Measurements from ENCODE around the gene CRELD2.

CRELD2 gene

DNA sequence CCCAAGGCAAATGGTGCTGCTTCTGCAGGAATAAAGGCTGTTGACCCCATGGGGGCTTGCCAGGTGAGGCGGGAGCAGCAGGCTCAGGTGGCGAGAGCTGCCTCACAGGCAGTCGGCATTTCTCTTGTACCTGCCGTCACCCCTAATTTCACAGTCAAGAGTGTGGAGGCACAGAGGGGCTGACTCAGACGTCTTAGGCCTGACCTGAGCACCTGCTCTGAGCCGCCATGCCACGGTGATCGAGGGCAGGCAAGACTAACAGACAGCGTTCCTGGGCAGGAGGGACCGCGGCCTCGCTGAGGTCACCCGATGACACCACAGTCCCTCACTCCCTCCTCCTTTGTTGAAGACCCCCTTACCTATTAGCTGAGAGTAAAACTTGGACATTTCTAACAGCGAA, 5.4 kb upstream of the CRELD2 start:
- DNase-seq: no peak

DNA sequence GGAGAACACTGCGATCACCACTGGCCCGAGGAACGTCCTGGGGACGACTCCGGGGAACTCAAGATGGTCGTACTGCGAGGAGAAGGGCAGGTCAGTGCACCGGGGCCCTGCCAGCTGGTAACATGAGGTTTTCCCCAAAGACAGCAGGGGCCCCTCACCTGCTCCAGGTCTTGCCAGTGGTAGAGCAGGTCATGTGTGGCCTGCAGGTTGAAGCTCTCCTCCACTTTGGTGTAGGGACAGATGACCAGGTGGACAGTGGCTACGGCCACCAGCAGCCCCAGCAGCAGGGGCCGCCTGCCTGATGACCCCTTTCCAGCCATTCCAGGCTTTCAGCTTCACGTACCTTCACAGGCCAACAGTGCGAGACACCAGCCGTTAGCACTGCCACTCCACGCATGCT, 5.0 kb upstream of the CRELD2 start:
- DNase-seq: no peak

DNA sequence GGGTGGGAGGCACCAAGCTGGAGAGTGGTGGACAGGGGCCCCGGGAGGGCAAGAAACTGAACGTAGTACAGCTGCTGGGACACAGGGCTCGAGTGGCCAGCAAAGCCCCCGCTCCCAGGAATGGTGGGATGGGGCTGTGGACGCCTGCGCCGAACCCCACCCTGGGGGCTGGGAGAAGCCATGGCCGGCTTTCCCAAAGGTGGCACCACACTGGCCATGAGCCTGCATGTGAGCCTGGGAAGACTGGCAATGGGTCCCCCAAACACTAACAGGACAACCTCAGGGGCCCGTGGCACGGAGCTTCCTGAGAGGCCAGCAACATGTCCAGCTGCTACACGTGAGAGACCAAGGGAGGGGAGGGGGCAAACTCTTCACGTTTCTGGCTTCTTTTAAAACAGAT, 4.2 kb upstream of the CRELD2 start:
- no peak for DNase-seq

- no peak for DNase-seq
Observed at GRCh38 chr22:49915610-49916009, 2.8 kb upstream of the CRELD2 start.

DNA sequence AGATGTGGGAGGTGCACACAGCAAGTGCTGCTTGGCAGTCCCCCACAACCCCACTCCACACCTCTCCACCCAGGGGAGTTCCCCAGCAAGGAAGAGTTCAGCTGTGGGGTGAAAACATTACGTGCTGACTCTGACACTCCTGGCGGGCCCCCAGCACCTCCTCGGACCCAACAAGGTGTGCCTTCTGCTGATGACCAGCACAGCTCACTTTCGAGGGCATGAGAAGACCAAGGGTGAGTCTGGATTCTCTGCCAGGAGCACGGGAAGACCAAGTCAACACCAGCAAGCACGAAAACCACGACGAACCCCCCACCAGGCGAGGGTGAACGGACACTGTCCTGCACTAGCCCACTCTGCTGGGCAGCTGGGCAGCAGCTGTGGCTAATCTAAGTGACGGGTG, 1.6 kb upstream of the CRELD2 start:
- no peak for DNase-seq

DNA sequence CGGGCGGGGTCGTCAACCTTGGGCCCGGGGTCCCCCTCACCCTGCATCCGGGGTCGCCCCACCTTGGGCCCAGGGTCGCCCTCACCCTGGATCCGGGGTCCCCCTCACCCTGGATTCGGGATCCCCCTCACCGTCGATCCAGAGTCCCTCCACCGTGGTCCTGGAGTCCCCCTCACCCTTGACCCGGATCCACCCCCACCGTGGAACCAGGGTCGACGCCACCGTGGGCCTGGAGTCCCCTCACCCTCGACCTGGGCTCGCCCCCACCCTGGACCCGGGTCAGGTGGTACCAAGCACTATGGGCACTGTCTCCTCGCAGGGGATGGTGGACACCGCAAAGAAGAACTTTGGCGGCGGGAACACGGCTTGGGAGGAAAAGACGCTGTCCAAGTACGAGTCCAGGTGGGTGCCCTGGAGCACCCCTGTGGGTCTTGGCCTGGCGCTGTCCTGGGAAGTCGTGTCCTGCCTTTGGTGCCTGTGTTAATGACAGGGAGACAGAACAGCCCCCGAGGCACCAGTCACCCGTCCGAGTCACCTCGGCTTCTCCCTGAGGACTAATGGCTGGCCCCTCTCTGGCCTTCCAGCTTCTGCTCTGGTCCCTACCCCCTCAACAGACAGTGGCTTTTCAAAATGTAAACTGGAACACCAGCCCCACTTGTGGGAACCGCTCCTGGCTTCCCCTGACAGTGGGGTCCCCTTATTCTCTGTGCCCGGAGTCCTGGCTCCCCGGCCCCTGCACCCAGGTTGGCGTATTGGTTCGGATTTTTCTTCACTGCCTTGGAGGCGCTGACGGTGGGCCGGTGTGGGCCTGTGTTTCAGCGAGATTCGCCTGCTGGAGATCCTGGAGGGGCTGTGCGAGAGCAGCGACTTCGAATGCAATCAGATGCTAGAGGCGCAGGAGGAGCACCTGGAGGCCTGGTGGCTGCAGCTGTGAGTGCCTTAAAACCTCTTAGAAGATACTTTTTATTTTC, 762 bp downstream of the CRELD2 start:
- no peak for DNase-seq

GRCh38 chr22:49920859-49921258, 2.4 kb downstream of the CRELD2 start:
- DNase-seq: no peak

- no peak for DNase-seq
Observed at GRCh38 chr22:49921508-49922278, 3.3 kb downstream of the CRELD2 start.

DNA sequence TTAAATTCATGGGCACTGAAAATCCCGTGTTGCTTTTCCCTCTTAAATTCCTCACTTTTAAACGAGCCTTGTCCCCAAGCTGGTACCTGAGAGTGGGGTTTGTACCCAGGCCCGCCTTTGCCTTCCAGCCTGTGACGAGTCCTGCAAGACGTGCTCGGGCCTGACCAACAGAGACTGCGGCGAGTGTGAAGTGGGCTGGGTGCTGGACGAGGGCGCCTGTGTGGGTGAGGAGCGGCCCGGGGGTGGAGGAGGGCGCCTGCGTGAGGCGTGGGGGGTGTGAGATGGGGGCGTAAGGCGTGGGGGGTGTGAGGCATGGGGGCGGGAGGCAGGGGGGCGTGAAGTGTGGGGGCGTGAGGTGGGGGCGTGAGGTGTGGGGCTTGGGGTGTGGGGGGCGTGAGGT, 4.0 kb downstream of the CRELD2 start:
- DNase-seq: no peak

- DNase-seq: no peak
Observed at GRCh38 chr22:49922926-49923325, 4.5 kb downstream of the CRELD2 start.

DNA sequence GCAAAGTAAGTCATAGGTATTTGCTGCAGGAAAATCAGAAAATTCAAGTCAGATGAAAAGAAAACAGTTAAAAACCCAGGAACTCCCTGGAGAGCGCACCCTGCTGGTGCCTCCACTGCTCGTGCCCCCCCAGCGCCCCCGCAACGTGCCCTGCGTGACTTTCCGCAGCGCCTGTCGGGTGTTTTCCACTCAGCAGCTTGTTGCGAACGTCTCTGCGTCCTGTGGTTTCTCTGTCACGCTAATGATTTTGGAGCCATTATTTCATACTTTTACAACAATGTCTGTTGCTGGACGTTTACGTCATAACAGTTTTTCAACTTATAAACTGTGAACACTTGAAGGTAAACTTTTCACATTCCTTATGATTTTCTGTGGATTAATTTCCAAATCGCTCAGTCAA, 5.0 kb downstream of the CRELD2 start:
- DNase-seq: no peak

DNA sequence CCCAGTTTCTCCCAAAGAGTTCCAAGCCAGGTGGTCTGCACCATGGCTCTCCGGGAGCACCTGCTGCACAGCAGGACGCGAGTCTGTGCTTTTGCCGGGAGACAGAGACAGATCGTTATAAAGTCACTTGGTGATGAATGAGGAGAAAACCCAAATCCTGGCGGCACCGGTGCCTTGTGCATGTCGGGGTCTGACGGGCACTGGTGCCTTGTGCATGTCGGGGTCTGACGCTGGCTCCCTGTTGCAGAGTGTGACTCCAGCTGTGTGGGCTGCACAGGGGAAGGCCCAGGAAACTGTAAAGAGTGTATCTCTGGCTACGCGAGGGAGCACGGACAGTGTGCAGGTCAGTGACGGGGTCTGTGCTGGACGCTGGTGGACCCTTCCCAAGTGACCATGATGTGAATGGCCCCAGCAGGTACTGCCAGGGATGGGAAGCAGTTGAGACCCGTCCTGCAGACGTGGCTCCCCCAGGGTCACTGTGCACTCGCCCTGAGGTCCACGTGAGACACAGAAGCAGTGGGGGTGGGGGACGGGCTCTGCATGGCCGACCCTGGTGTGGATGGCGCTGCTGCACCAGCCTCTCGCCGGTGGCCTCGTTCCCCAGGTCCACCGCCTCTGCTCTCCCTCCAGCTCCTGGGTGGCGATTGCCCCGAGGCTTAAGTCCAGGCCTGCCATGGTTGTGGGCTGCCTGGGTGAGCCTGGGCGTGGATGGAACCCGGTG, 5.8 kb downstream of the CRELD2 start:
- DNase-seq: no peak

- peak; percentile 72 for DNase-seq
Observed at GRCh38 chr22:49925525-49926128, 7.2 kb downstream of the CRELD2 start.

DNA sequence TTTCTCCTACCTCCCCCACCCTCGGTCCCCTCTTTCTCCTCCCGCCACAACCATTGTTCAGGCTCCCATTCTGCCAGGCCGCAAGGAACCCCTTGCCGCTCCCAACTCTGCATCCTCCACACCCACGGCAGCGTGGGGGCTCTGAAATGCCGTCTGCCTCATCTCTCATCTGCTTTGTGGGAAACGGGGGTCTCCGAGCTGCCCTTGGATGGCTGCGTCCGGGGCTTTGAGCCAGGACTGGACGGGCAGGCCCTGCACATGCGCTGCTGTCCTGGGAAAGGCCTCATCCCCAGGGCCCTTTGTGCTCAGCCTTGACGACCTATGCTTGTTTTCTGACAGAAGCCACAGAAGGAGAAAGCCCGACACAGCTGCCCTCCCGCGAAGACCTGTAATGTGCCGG, 8.5 kb downstream of the CRELD2 start:
- DNase-seq: no peak

DNA sequence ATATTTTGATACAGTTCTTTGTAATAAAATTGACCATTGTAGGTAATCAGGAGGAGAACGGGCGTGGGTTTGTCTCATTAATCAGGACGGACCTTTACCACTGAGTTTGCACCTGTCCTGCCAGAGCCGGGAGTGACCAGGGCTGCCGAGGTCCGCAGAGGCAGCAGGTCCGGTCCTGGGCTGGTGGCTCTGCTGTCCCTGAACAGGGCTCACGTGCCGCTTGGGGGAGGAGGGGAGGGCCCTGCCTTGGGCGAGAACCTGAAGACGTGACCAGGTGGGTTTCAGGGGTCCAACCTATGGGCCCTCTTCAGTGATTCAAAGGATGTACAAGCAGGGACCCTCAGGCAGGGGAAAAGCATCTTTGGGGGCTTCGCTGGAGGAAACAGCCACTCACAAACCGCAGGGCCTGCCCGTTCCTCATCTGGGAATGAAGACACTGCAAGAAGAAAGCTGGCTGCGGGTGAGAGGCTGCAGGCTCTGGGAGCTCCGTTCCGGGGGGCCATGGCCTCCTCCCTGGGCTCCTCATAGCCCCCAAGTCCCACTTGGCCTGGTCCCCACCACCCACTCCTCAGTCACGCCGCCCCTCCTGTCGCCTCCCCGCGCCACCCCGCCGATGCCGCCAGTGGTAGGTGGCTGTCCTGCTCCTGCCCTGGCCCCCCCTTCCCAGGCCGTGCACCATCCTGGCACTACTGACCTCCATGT, 9.2 kb downstream of the CRELD2 start:
- no peak for DNase-seq

GRCh38 chr22:49928185-49928495, 9.7 kb downstream of the CRELD2 start:
- no peak for DNase-seq

DNA sequence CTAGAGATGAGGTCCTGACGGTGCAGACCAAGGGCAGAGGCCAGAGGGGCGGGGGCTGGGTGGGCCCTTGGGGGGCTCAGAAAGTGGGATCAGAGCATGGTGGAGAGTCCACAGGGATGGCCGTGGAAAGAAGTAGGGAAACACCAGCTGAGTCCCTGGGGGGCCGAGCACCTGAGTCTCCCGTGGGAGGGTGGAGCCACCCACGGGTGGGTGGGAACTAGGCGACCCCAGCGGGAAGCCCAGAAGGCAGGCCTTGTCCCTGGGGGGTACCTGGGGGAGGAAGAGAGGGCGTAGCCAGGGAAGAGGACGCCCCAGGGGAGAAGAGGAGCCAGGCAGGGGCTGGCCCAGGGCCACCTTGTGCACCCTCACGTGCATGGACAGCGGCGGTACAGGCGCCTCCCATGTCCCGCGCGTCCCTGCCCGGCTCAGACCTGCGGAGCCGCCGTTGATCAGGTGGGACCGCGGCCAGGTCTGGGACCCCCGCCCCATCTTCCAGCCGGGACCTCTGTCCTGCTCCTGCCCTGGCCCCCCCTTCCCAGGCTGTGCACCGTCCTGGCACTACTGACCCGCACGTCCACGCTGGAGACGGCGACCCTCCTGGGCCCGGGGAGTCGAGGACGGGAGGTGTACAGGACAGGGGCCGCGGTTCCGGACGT, 10.2 kb downstream of the CRELD2 start:
- DNase-seq: no peak

DNA sequence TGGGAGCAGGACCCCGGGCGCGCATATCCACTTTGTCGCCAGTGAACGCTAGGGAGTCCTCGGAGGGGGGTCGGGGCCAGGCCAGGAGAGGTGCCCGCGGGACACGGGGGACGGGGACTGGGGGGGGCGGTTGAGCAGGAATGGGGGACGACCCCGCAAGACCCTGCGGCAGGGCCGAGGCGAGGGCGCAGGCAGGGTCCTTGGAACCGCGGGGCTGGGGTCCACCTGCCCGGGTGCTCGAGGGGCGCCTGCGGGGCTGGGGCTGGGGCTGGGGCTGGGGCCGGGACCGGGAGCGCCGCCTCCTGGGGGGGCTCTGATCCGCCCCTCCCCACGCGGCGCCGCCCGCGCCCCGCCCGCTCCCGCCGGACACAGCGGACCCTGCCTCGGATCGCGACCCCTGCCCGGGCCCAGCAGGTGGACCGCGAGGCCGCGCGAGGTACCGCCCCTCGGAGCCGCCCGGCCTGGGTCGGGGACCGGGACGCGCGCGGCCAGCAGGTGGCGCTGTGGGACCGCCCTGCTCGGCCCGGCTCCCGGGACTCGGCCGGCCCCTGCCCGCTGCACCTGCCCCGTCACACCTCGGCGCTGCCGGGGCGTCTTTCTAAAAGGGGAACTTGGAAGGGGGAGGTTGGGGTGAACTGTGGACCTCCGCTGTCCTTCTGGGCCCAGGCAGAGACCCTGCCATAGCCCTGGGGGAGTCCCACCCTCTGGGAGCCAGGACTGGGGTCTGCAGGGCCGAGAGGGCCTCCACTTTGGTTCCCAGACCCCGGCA, 11.0 kb downstream of the CRELD2 start:
- DNase-seq: peak; percentile 69

- DNase-seq: no peak
Observed at GRCh38 chr22:49929994-49930575, 11.7 kb downstream of the CRELD2 start.

GRCh38 chr22:49930596-49931412, 12.4 kb downstream of the CRELD2 start:
- peak; percentile 68 for DNase-seq
